ENCODE measurements around the gene TPPP.
"Not testable (repeated sequence)": the region's sequence is repeated elsewhere in the genome, so short reads cannot be mapped to it uniquely, and the experiment has no call there.

The TPPP gene

DNA sequence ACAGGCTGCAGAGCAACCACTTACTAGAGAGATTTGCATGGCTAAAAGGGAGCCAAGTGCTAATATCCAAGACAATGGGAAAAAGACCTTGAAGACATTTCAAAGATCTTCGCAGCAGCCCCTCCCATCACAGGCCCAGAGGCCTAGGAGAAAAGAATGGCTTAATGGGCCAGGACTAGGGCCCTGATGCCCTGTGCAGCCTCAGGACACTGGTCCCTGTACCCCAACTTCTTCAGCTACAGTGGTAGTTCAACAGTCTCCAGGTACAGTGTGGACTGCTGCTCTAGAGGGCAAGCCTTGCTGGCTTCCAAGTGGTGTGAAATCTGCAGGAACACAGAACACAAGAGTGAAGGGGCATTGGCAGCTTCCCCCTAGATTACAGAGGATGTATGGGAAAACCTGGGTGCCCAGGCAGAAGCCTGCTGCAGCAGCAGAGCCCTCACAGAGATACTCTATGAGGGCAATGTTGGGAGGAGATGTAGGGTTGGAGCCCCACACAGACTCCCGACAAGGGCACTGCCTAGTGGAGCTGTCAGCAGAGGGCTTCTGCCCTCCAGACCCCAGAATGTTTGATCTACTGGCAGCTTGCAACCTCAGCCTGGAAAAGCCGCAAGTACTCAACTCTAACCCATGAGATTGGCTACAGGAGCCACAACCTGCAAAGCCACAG is 15.8 kb upstream of the TPPP start:
- not testable (repeated sequence) for H3K27ac ChIP-seq, H3K4me3 ChIP-seq, H3K27me3 ChIP-seq, H3K36me3 ChIP-seq, H3K4me1 ChIP-seq, H4K20me1 ChIP-seq, H3K9ac ChIP-seq, H3K4me2 ChIP-seq
- peaks cover 21% of the 10 kb centered on the region for H3K9me3 ChIP-seq

DNA sequence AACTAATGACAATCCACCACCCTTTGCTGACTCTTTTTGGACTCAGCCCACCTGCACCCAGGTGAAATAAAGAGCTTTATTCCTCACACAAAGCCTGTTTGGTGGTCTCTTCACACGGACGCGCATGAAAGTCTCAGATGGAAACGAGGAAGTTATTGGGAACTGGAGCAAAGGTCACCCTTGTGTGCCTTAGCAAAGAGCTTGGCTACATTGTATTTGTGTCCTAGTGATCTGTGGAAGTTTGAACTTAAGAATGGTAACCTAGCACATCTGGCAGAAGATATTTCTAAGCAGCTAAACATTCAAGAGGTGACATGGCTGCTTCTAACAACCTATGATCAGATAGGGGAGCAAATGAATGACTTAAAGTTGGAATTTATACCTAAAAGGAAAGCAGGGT is 15.2 kb upstream of the TPPP start:
- H3K4me1 ChIP-seq, H3K4me3 ChIP-seq, H4K20me1 ChIP-seq, H3K27me3 ChIP-seq, H3K4me2 ChIP-seq, H3K27ac ChIP-seq, H3K36me3 ChIP-seq, H3K9ac ChIP-seq: not testable (repeated sequence)
- peaks cover 21% of the 10 kb centered on the region for H3K9me3 ChIP-seq

DNA sequence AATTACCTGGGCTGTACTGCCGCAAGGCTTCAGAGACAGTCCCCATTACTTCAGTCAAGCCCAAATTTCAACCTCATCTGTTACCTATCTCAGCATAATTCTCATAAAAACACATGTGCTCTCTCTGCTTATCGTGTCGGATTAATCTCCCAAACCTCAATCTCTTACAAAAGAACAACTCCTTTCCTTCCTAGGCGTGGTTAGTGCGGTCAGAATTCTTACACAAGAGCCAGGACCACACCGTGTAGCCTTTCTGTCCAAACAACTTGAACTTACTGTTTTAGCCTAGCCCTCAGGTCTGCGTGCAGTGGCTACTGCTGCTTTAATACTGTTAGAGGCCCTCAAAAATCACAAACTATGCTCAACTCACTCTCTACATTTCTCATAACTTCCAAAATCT is 13.0 kb upstream of the TPPP start:
- not testable (repeated sequence) for H3K4me2 ChIP-seq, H4K20me1 ChIP-seq, H3K4me1 ChIP-seq, H3K27me3 ChIP-seq, H3K9ac ChIP-seq, H3K4me3 ChIP-seq, H3K36me3 ChIP-seq, H3K27ac ChIP-seq
- H3K9me3 ChIP-seq: peaks cover 17% of the 10 kb centered on the region

DNA sequence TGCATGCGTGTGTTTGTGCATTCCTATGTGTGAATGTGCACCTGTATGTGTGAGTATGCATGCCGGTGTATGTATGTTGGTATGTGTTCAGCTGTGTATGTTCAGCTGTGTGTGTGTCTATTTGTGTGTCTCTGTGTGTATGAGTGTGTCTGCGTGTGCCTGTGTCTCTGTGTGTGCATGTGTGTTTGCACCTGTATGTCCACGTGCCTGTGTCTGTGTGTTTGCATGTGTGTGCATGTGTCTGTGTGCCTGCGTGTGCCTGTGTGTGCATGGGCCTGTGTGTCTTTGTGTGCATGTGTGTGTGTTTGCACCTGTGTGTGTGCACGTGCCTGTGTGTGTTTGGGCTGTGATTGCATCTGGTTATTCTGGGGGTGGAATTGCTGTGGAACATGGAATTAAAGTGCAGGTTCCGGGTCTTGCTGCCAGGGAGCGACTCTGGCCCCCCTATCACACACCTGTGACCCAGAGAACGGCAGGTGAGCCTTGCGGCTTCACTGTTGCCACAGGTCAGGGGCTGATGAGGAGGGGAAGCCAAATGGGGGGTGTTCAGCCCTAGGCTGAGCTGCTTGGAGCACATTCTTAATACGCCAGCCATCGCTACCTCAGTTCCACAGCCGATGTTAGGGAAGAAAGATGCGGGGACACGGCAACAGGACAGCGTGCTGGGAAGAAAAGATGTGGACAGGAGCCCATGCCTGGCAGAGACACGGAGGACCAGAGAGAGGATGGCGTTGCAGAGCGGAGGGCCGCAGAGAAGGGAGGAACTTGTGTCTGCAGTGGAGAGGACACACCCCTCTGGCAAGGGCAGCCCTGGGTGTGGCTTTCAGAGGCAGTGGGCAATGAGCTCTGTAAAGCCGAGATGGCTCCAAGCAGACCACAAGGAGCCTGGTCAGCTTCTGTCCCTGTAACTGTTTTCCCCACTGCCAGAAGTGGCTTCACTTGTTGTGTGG is 3.9 kb upstream of the TPPP start:
- H3K9ac ChIP-seq, H3K36me3 ChIP-seq, H3K4me1 ChIP-seq, H4K20me1 ChIP-seq, H3K9me3 ChIP-seq, H3K27ac ChIP-seq, H3K4me3 ChIP-seq, H3K4me2 ChIP-seq: not testable (repeated sequence)
- peaks cover 17% of the 10 kb centered on the region for H3K27me3 ChIP-seq

GRCh38 chr5:696191-696590 is 3.0 kb upstream of the TPPP start:
- not testable (repeated sequence) for H4K20me1 ChIP-seq, H3K4me2 ChIP-seq, H3K9me3 ChIP-seq, H3K4me3 ChIP-seq, H3K4me1 ChIP-seq, H3K27ac ChIP-seq, H3K9ac ChIP-seq, H3K36me3 ChIP-seq
- peaks cover 20% of the 10 kb centered on the region for H3K27me3 ChIP-seq

GRCh38 chr5:695475-695874 is 2.3 kb upstream of the TPPP start:
- H3K9ac ChIP-seq, H3K4me3 ChIP-seq, H3K4me2 ChIP-seq, H3K9me3 ChIP-seq, H4K20me1 ChIP-seq, H3K4me1 ChIP-seq, H3K27ac ChIP-seq, H3K36me3 ChIP-seq: not testable (repeated sequence)
- H3K27me3 ChIP-seq: peaks cover 20% of the 10 kb centered on the region

DNA sequence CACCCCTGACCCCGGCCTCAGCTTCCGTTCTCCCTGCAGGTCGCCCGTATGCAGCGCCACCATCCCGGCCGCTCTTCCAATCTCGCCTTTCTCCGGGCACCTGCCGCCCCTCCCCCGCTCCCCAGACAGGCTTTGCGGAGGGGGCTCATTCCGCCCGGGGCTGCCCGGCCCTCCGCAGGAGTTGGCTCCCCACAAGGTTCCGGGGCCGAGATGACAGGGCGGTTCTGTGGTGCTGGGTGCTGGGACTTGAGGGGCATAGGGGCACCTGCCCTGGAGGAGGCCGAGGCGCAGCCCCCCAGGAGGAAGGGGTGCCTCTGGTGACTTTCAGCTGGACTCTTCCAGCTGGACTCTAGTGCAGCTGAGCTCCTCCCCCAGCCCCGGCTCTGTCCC is 885 bp upstream of the TPPP start:
- not testable (repeated sequence) for H3K9ac ChIP-seq, H3K4me2 ChIP-seq, H3K27ac ChIP-seq, H3K36me3 ChIP-seq, H3K4me3 ChIP-seq, H3K9me3 ChIP-seq, H4K20me1 ChIP-seq, H3K4me1 ChIP-seq
- peaks cover 20% of the 10 kb centered on the region for H3K27me3 ChIP-seq

DNA sequence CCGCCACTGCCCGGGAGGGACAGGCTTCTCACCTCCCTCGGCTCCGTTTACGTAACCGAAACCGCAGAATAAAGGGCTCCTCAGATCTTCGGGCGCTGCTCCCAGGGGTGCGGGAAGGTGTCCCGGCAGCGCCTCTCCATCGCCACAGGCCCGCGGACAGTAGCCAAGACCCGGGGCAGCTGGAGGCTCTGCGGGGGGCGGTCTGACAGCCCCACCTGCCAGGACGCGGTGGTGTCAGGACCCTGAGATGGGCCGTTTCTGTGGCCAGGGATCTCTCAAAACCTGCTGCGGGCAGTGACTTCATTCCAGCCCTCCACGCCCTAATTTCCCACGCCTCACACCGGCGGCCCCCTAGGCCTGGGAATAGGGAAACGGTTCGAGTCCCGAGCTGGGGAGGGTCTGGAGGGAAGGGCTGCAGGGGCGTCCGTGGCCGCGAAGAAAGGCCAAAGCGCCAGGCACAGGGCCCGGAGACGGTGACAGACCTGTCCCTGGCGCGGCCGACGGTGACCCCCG is 567 bp downstream of the TPPP start:
- peaks cover 20% of the 10 kb centered on the region for H3K27me3 ChIP-seq
- H3K36me3 ChIP-seq, H3K9me3 ChIP-seq, H4K20me1 ChIP-seq, H3K27ac ChIP-seq, H3K4me1 ChIP-seq, H3K9ac ChIP-seq: not testable (repeated sequence)
- peak overlapping the region; percentile 63 for H3K4me3 ChIP-seq
- peak overlapping the region; percentile 88 for H3K4me2 ChIP-seq

GRCh38 chr5:691817-692528 is 1.2 kb downstream of the TPPP start:
- H3K4me2 ChIP-seq: peak overlapping the region; percentile 88

DNA sequence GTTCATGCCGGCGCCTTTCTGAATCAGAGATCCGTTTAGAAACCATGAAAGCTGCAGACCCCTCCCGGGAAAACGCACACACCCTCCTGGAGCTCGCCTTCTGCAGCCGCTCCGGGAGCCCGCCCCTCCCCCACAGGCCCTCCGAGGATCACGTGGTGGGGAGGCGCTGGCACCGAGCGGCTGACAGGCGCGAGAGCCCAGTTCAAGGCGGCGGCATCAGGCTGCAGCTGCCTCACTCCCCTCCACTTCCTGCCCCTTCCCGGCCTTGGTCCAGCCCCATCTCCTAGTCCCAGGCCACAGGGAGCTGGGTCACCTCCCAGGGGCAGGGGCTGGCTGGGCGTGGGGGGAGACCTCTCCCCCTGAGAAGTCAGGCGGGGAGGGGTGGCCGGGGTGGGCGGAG is 2.1 kb downstream of the TPPP start:
- H3K36me3 ChIP-seq, H3K4me2 ChIP-seq, H3K4me1 ChIP-seq, H3K9ac ChIP-seq, H4K20me1 ChIP-seq, H3K4me3 ChIP-seq, H3K27ac ChIP-seq, H3K9me3 ChIP-seq: not testable (repeated sequence)
- H3K27me3 ChIP-seq: peaks cover 20% of the 10 kb centered on the region

More at GRCh38 chr5:691817-692528, 1.2 kb downstream of the TPPP start:
- Histone ChIP-seq H4K20me1 (no peaks in the 10 kb centered on the region), H3K36me3 (no peaks in the 10 kb centered on the region), H3K27me3 (peaks cover 20% of the 10 kb centered on the region), H3K4me3 (peak overlapping the region; percentile 63; the same call in 1 of the 2 replicates), H3K9me3 (no peaks in the 10 kb centered on the region), H3K4me1 (0 out of 2 replicates have a peak, but pooled peaks cover 4% of the 10 kb centered on the region), H3K27ac (no peak overlapping the region), H3K9ac (no peak overlapping the region)
- TF ChIP-seq Cebpa-rat (IDR thresholded peaks at IDR 0.05): no peak

DNA sequence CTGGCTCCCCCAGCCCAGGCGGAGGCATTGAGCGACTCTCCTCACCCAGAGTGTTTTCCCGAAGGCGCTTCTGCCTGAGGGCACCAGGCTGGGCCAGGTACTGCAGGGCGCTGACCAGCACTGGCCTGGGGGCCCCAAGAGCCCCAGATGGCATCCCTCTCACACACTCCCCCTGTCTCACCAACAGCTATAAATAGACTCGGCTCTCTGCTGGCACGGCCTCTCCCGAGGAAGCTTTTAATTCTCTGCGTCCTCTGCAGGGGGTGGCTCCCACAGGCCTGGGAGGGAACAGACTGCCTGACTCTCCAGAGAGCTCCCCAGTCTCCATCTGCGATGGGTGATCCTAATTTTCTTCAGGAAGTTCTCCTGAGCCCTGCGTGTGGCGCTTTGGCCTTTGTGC is 2.9 kb downstream of the TPPP start:
- peaks cover 20% of the 10 kb centered on the region for H3K27me3 ChIP-seq
- not testable (repeated sequence) for H3K4me3 ChIP-seq, H3K27ac ChIP-seq

GRCh38 chr5:688348-689010 is 4.7 kb downstream of the TPPP start:
- H3K27ac ChIP-seq, H3K4me2 ChIP-seq, H3K9me3 ChIP-seq, H3K9ac ChIP-seq, H3K4me3 ChIP-seq, H3K36me3 ChIP-seq: not testable (repeated sequence)
- H3K27me3 ChIP-seq: peaks cover 16% of the 10 kb centered on the region
- H3K4me1 ChIP-seq: peaks cover 14% of the 10 kb centered on the region
- H4K20me1 ChIP-seq: peaks cover 18% of the 10 kb centered on the region

More for the DNA sequence above, 2.9 kb downstream of the TPPP start:
- H3K9me3 ChIP-seq, H3K4me2 ChIP-seq, H4K20me1 ChIP-seq, H3K36me3 ChIP-seq, H3K4me1 ChIP-seq, H3K9ac ChIP-seq: not testable (repeated sequence)

DNA sequence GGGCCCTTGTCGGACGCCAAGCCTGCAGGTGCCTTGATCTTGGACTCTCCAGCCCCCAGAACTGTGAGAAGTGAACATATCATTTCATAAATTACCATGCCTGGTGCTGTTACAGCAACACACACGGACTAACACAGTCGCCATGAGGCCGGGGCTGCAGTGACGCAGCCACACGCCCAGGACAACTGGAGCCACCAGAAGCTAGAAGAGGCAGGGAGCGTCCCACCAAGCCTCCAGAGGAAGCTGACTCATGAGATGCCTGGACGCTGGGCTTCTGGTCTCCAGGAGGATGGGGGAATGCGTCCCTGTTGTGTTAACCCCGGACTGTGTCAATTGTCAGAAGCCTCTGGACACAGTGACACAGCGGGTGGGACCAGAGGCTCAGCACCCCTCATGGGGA is 6.2 kb downstream of the TPPP start:
- peaks cover 11% of the 10 kb centered on the region for H3K4me1 ChIP-seq
- H3K9ac ChIP-seq: not testable (repeated sequence)
- peaks cover 28% of the 10 kb centered on the region for H4K20me1 ChIP-seq

More for the DNA sequence above, 6.2 kb downstream of the TPPP start:
- not testable (repeated sequence) for H3K9me3 ChIP-seq, H3K4me2 ChIP-seq, H3K27ac ChIP-seq, H3K36me3 ChIP-seq, H3K4me3 ChIP-seq, H3K27me3 ChIP-seq
